AG09309 (cell line): ENCODE results near the gene BLACAT1.

Experiments
- DNase-seq: peaks from one replicate; pipeline ENCODE4 v3.0.0-alpha.2; 2010; ENCODE audit warnings: low read depth
- H3K4me3 ChIP-seq: 2 replicates; pipeline ENCODE4 v1.5.1; 2011; ENCODE audit warnings: mild to moderate bottlenecking, low read depth, low read length, moderate library complexity; ENCODE audit not compliant: control insufficient read depth
- CTCF ChIP-seq: IDR thresholded peaks from 2 replicates; pipeline ENCODE4 v1.5.1; 2011; ENCODE audit warnings: mild to moderate bottlenecking, low read depth, low read length, inconsistent platforms; ENCODE audit not compliant: insufficient read depth, control insufficient read depth; ENCODE audit errors: missing control alignments

Gene BLACAT1

GRCh38 chr1:205441716-205442050 lies 14.2 kb downstream of the BLACAT1 start:
- DNase-seq: no peak
- TF ChIP-seq CTCF: no peak
- no peak overlapping the region for H3K4me3 ChIP-seq

GRCh38 chr1:205441318-205441633 lies 14.6 kb downstream of the BLACAT1 start:
- no peak for TF ChIP-seq CTCF
- no peak overlapping the region for H3K4me3 ChIP-seq
- no peak for DNase-seq

GRCh38 chr1:205440476-205441317 lies 15.1 kb downstream of the BLACAT1 start:
- H3K4me3 ChIP-seq: no peak overlapping the region

GRCh38 chr1:205440121-205440475 lies 15.7 kb downstream of the BLACAT1 start:
- no peak for DNase-seq

More at GRCh38 chr1:205440476-205441317, 15.1 kb downstream of the BLACAT1 start:
- DNase-seq: no peak
- TF ChIP-seq CTCF: no peak

GRCh38 chr1:205438213-205439158 lies 17.4 kb downstream of the BLACAT1 start:
- TF ChIP-seq CTCF: peak; percentile 56
- H3K4me3 ChIP-seq: no peak overlapping the region
- no peak for DNase-seq

More at GRCh38 chr1:205440121-205440475, 15.7 kb downstream of the BLACAT1 start:
- no peak for TF ChIP-seq CTCF
- H3K4me3 ChIP-seq: no peak overlapping the region

GRCh38 chr1:205437570-205437969 lies 18.3 kb downstream of the BLACAT1 start:
- H3K4me3 ChIP-seq: no peak overlapping the region
- no peak for TF ChIP-seq CTCF
- no peak for DNase-seq
